Neural progenitor cell (in vitro differentiated cells): ENCODE data around the gene EMILIN3. TPM values are rescaled to one million over a fixed set of nuclear protein-coding genes. Genes with fewer than 3 reads are reported as not detected.

Experiments
- DNase-seq: peaks from one replicate; pipeline ENCODE4 v3.0.0-alpha.2; 2016; ENCODE audit warnings: low spot score
- H2AFZ ChIP-seq: fragments of 200-600 bp; sonication (generic); replicated peaks from 2 replicates; pipeline ENCODE4 v1.6.1; 2016; ENCODE audit warnings: antibody characterized with exemption
- H3F3A ChIP-seq: fragments of 200-600 bp; sonication (generic); 2 replicates; pipeline ENCODE4 v1.6.1; 2016; ENCODE audit warnings: antibody characterized with exemption, low read depth
- H3K27ac ChIP-seq: fragments of 200-600 bp; sonication (generic); 2 replicates; pipeline ENCODE4 v1.5.1; 2016; ENCODE audit warnings: mild to moderate bottlenecking
- H3K27me3 ChIP-seq: fragments of 200-600 bp; sonication (generic); 2 replicates; pipeline ENCODE4 v1.6.1; 2016; ENCODE audit warnings: mild to moderate bottlenecking, moderate library complexity
- H3K36me3 ChIP-seq: fragments of 200-600 bp; sonication (generic); 2 replicates; pipeline ENCODE4 v1.5.1; 2016
- H3K4me1 ChIP-seq: fragments of 200-600 bp; sonication (generic); 2 replicates; pipeline ENCODE4 v1.6.1; 2016; ENCODE audit warnings: mixed run types
- H3K4me2 ChIP-seq: fragments of 200-600 bp; sonication (generic); 2 replicates; pipeline ENCODE4 v1.6.1; 2016
- H3K4me3 ChIP-seq: fragments of 200-600 bp; sonication (generic); 2 replicates; pipeline ENCODE4 v1.5.1; 2016
- H3K79me2 ChIP-seq: fragments of 200-600 bp; sonication (generic); 2 replicates; pipeline ENCODE4 v1.6.1; 2016; ENCODE audit warnings: low read depth
- H3K9ac ChIP-seq: fragments of 200-600 bp; sonication (generic); 2 replicates; pipeline ENCODE4 v1.6.1; 2016
- H3K9me3 ChIP-seq: fragments of 200-600 bp; sonication (generic); 2 replicates; pipeline ENCODE4 v1.5.1; 2016; ENCODE audit warnings: low read depth
- H4K20me1 ChIP-seq: fragments of 200-600 bp; sonication (generic); 2 replicates; pipeline ENCODE4 v1.6.1; 2016; ENCODE audit warnings: low read depth
- H3K27ac Mint-ChIP-seq: 3 replicates; pipeline ENCODE4 v1.8.0; 2021; ENCODE audit warnings: mixed read lengths
- H3K27me3 Mint-ChIP-seq: 2 replicates; pipeline ENCODE4 v1.8.0; 2022; ENCODE audit warnings: low read depth, mild to moderate bottlenecking, inconsistent platforms, moderate library complexity, mixed read lengths; ENCODE audit not compliant: insufficient read depth
- H3K36me3 Mint-ChIP-seq: 3 replicates; pipeline ENCODE4 v1.8.0; 2021; ENCODE audit warnings: mixed read lengths
- H3K4me1 Mint-ChIP-seq: 3 replicates; pipeline ENCODE4 v1.8.0; 2021; ENCODE audit warnings: mixed read lengths
- H3K4me3 Mint-ChIP-seq: 3 replicates; pipeline ENCODE4 v1.8.0; 2021; ENCODE audit warnings: mild to moderate bottlenecking, moderate library complexity, mixed read lengths
- H3K9me3 Mint-ChIP-seq: 3 replicates; pipeline ENCODE4 v1.8.0; 2020; ENCODE audit warnings: mixed read lengths
- CTCF ChIP-seq: fragments of 200-600 bp; sonication (generic); IDR thresholded peaks from 2 replicates; pipeline ENCODE4 v1.5.1; 2017; ENCODE audit warnings: antibody characterized with exemption, mild to moderate bottlenecking
- EZH2 ChIP-seq: fragments of 200-600 bp; sonication (generic); IDR thresholded peaks from 2 replicates; pipeline ENCODE4 v1.6.1; 2017; ENCODE audit warnings: antibody characterized with exemption, mild to moderate bottlenecking, moderate library complexity
- EZH2phosphoT487 ChIP-seq: fragments of 200-600 bp; sonication (generic); IDR thresholded peaks from 2 replicates; pipeline ENCODE4 v1.6.1; 2017; ENCODE audit warnings: antibody characterized with exemption
- total RNA-seq: library from RNA; depleted of rRNA; stranded (reverse); fragments of >200 nt; gene quantifications from 2 replicates; pipeline ENCODE4 v1.2.3, GENCODE V29; 2015; ENCODE audit warnings: low replicate concordance

EMILIN3 gene
- total RNA-seq, 1 donor from 2014 or later = 3.5 TPM

DNA sequence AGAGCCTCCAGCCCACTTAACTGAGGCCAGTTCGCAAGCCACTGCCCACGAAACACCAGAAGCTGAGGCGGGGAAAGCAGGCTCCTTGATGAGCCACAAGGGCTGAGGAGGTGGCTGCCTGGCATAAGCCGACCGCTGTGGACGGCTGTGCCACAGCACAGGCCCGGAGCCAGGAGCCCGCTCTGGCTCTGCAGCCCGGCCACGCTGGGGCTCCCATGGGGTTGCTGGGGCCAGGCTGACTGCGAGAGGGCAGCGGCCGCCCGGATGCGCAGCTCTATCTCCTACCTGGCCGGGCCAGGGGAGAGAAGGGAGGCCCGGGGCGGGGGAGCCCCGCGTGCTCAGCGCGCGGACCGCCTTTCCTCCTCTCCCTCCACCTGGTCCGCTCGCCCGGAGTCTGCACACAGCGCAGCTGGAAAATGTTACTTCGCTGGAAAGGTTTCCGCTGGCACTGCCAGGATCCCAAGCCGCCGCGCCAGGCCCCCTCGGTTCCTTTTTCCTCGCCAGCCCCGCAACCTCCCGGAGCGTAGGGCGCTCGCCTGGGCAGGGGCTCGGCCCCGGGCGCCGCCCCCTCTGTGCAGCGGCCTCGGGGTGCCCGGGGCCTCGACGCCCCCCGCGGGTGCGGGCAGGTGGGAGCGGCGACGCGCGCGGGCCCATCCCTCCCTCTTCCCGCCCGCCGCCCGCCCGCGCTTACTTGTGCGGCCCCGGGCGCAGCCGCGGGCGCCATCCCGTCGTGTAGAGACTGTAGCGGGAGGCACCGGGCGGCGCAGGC, 657 bp downstream of the EMILIN3 start:
- Mint-ChIP-seq H3K4me1 (peaks cover 11% of the 10 kb centered on the region), H3K27me3 (peaks cover 21% of the 10 kb centered on the region)
- H3K4me2 ChIP-seq = peak overlapping the region; percentile 100

DNA sequence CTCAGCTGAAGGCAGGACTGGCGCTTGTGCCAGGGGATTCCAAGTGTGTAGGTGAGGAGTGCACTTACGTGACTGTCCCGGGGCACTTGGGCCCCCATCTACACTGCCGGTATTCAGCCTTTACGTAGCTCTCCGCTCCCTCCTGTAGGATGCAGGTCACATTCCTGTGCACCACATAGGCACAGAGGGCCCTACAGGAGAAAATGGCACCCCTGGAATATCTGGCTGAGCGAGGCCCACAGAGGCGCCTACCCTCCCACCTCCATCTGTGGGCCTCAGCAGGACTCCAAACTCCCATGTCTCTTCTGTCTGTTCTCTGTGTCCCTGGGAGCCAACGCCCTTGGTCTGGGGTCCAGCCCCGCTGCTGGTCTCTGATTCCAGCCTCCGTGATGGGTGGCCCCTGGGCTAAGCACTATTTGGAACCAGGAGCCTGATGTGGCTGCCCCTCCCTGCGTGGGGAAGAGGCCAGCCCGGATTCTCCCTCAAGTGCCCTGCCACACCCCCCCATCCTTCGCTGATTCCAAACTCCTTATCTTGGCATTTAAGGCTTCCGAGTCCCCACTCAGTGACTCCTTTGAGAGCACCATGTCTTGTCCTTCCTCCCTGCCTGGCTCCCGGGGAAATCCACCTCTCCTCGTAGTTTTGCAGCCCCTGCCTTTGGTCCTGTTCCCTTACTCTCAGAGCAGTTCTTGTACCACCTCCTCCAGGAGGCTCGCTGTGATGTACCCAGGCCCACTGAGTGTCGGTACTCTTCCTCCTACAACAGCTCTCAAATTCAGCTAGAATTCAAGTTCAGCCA, 1.5 kb downstream of the EMILIN3 start:
- Histone ChIP-seq H3K27me3 (peaks cover 63% of the 10 kb centered on the region), H3K4me2 (peak overlapping the region; percentile 100)

More for the DNA sequence above, 657 bp downstream of the EMILIN3 start:
- Mint-ChIP-seq H3K9me3 (peaks cover under 1% of the 10 kb centered on the region), H3K4me3 (peak overlapping the region; percentile 79), H3K36me3 (no peaks in the 10 kb centered on the region), H3K27ac (no peak overlapping the region)
- H3K27ac ChIP-seq = no peak overlapping the region
- H4K20me1 ChIP-seq = peaks cover 10% of the 10 kb centered on the region
- H3F3A ChIP-seq = peaks cover 12% of the 10 kb centered on the region
- no peak overlapping the region for H2AFZ ChIP-seq
- no peaks in the 10 kb centered on the region for H3K36me3 ChIP-seq
- H3K9me3 ChIP-seq = no peaks in the 10 kb centered on the region
- peaks cover 9% of the 10 kb centered on the region for H3K4me1 ChIP-seq
- H3K9ac ChIP-seq = no peak overlapping the region
- H3K27me3 ChIP-seq = peaks cover 63% of the 10 kb centered on the region
- TF ChIP-seq EZH2phosphoT487 = peak; percentile 75
- TF ChIP-seq CTCF = no peak
- TF ChIP-seq EZH2 = peak; percentile 72
- H3K4me3 ChIP-seq = peak overlapping the region; percentile 68
- DNase-seq = peak; percentile 62
- no peaks in the 10 kb centered on the region for H3K79me2 ChIP-seq

GRCh38 chr20:41364236-41364855, 2.3 kb downstream of the EMILIN3 start:
- peaks cover 9% of the 10 kb centered on the region for H3K4me1 ChIP-seq
- H3K36me3 ChIP-seq = no peaks in the 10 kb centered on the region
- H3K27me3 ChIP-seq = peaks cover 56% of the 10 kb centered on the region
- no peaks in the 10 kb centered on the region for H3K79me2 ChIP-seq
- H3K27ac Mint-ChIP-seq = no peak overlapping the region
- peaks cover 18% of the 10 kb centered on the region for H3K4me1 Mint-ChIP-seq
- peaks cover 13% of the 10 kb centered on the region for H4K20me1 ChIP-seq
- H3K27ac ChIP-seq = no peak overlapping the region
- no peak overlapping the region for H3K4me2 ChIP-seq
- H3K36me3 Mint-ChIP-seq = no peaks in the 10 kb centered on the region
- peaks cover 21% of the 10 kb centered on the region for H3K27me3 Mint-ChIP-seq
- H3F3A ChIP-seq = peaks cover 12% of the 10 kb centered on the region
- H3K9me3 Mint-ChIP-seq = no peaks in the 10 kb centered on the region
- peak overlapping the region; percentile 52 for H3K4me3 Mint-ChIP-seq
- H3K9ac ChIP-seq = no peak overlapping the region
- no peak overlapping the region for H2AFZ ChIP-seq
- TF ChIP-seq CTCF (no peak), EZH2 (no peak), EZH2phosphoT487 (no peak)
- no peak for DNase-seq
- no peaks in the 10 kb centered on the region for H3K9me3 ChIP-seq
- H3K4me3 ChIP-seq = no peak overlapping the region

More for the DNA sequence above, 1.5 kb downstream of the EMILIN3 start:
- H3F3A ChIP-seq = peaks cover 12% of the 10 kb centered on the region
- H3K4me3 ChIP-seq = peak overlapping the region; percentile 68
- H3K79me2 ChIP-seq = no peaks in the 10 kb centered on the region
- no peak for TF ChIP-seq EZH2
- TF ChIP-seq CTCF = no peak
- TF ChIP-seq EZH2phosphoT487 = no peak
- H3K36me3 Mint-ChIP-seq = no peaks in the 10 kb centered on the region
- no peak overlapping the region for H3K9ac ChIP-seq
- no peak overlapping the region for H3K27ac ChIP-seq
- no peaks in the 10 kb centered on the region for H3K9me3 Mint-ChIP-seq
- no peaks in the 10 kb centered on the region for H3K36me3 ChIP-seq
- peaks cover 9% of the 10 kb centered on the region for H3K4me1 ChIP-seq
- no peak overlapping the region for H3K27ac Mint-ChIP-seq
- H3K4me3 Mint-ChIP-seq = peak overlapping the region; percentile 79
- no peak overlapping the region for H2AFZ ChIP-seq
- peaks cover 15% of the 10 kb centered on the region for H3K4me1 Mint-ChIP-seq
- H3K27me3 Mint-ChIP-seq = peaks cover 21% of the 10 kb centered on the region
- H3K9me3 ChIP-seq = no peaks in the 10 kb centered on the region
- DNase-seq = no peak
- H4K20me1 ChIP-seq = peaks cover 13% of the 10 kb centered on the region
